ENCODE measurements around the gene MTHFR.

MTHFR gene

GRCh38 chr1:11769274-11769673 lies 36.5 kb downstream of the MTHFR start:
- TF ChIP-seq CTCF (IDR thresholded peaks at IDR 0.05; ENCODE audit: insufficient read depth, missing control alignments), result no peak
- FAIRE-seq (no peak), DNase-seq (ENCODE audit: insufficient read length, low spot score) (no peak)

- DNase-seq (ENCODE audit: insufficient read length, low spot score) (no peak), FAIRE-seq (no peak)
- TF ChIP-seq CTCF (IDR thresholded peaks at IDR 0.05; ENCODE audit: insufficient read depth, missing control alignments), result no peak
Observed at GRCh38 chr1:11768821-11769220, 36.9 kb downstream of the MTHFR start.

- no peak for FAIRE-seq
- TF ChIP-seq CTCF (IDR thresholded peaks at IDR 0.05; ENCODE audit: insufficient read depth, missing control alignments), result no peak
- no peak for DNase-seq (ENCODE audit: insufficient read length, low spot score)
Observed at GRCh38 chr1:11767922-11768704, 37.7 kb downstream of the MTHFR start.

GRCh38 chr1:11766429-11766776 lies 39.4 kb downstream of the MTHFR start:
- FAIRE-seq (no peak), DNase-seq (ENCODE audit: insufficient read length, low spot score) (no peak)
- TF ChIP-seq CTCF (IDR thresholded peaks at IDR 0.05; ENCODE audit: insufficient read depth, missing control alignments), result no peak

- DNase-seq (ENCODE audit: insufficient read length, low spot score), result no peak
- no peak for TF ChIP-seq CTCF (IDR thresholded peaks at IDR 0.05; ENCODE audit: insufficient read depth, missing control alignments)
- FAIRE-seq, result no peak
Observed at GRCh38 chr1:11765661-11766428, 39.9 kb downstream of the MTHFR start.

GRCh38 chr1:11764519-11764918 lies 41.2 kb downstream of the MTHFR start:
- FAIRE-seq, result no peak
- no peak for DNase-seq (ENCODE audit: insufficient read length, low spot score)
- no peak for TF ChIP-seq CTCF (IDR thresholded peaks at IDR 0.05; ENCODE audit: insufficient read depth, missing control alignments)

- DNase-seq (ENCODE audit: insufficient read length, low spot score) (no peak), FAIRE-seq (no peak)
- TF ChIP-seq CTCF (IDR thresholded peaks at IDR 0.05; ENCODE audit: insufficient read depth, missing control alignments), result no peak
Observed at GRCh38 chr1:11764115-11764514, 41.6 kb downstream of the MTHFR start.

All from D721Med (cell line).